MM.1S (cell line): ENCODE data around the gene ADCY5.

Experiments used
- DNase-seq: peaks from one replicate; pipeline ENCODE4 v3.0.0-alpha.2; 2015
- H2AFZ ChIP-seq: fragments of 300-600 bp; sonication (generic); 2 replicates; pipeline ENCODE4 v1.6.0; 2016; ENCODE audit warnings: antibody characterized with exemption, low read length
- H3F3A ChIP-seq: fragments of 300-600 bp; sonication (generic); 2 replicates; pipeline ENCODE4 v1.6.1; 2016; ENCODE audit warnings: mild to moderate bottlenecking, antibody characterized with exemption, low read length, moderate library complexity, mixed read lengths; ENCODE audit not compliant: insufficient read depth
- H3K27ac ChIP-seq: fragments of 300-600 bp; sonication (generic); 2 replicates; pipeline ENCODE4 v1.5.1; 2016; ENCODE audit warnings: mild to moderate bottlenecking, low read length
- H3K27me3 ChIP-seq: fragments of 300-600 bp; sonication (generic); replicated peaks from 2 replicates; pipeline ENCODE4 v1.6.0; 2016; ENCODE audit warnings: low read length; ENCODE audit not compliant: insufficient read depth
- H3K36me3 ChIP-seq: fragments of 300-600 bp; sonication (generic); replicated peaks from 2 replicates; pipeline ENCODE4 v1.6.1; 2016; ENCODE audit warnings: mild to moderate bottlenecking, low read length, mixed read lengths; ENCODE audit not compliant: insufficient read depth
- H3K4me1 ChIP-seq: fragments of 300-600 bp; sonication (generic); 2 replicates; pipeline ENCODE4 v1.6.1; 2016; ENCODE audit warnings: low read length, mixed read lengths
- H3K4me2 ChIP-seq: fragments of 300-600 bp; sonication (generic); 2 replicates; pipeline ENCODE4 v1.6.0; 2016; ENCODE audit warnings: low read depth, low read length
- H3K4me3 ChIP-seq: fragments of 300-600 bp; sonication (generic); 2 replicates; pipeline ENCODE4 v1.5.1; 2016; ENCODE audit warnings: low read length, mixed read lengths
- H3K79me2 ChIP-seq: fragments of 300-600 bp; sonication (generic); 2 replicates; pipeline ENCODE4 v1.6.1; 2016; ENCODE audit warnings: mixed run types, low read length, mixed read lengths
- H3K9ac ChIP-seq: fragments of 300-600 bp; sonication (generic); 2 replicates; pipeline ENCODE4 v1.6.1; 2016; ENCODE audit warnings: low read length, mixed read lengths
- H3K9me2 ChIP-seq: fragments of 300-600 bp; sonication (generic); replicated peaks from 2 replicates; pipeline ENCODE4 v1.6.1; 2016; ENCODE audit warnings: mild to moderate bottlenecking, low read length, mixed read lengths; ENCODE audit not compliant: insufficient read depth
- H3K9me3 ChIP-seq: fragments of 300-600 bp; sonication (generic); replicated peaks from 2 replicates; pipeline ENCODE4 v1.6.1; 2016; ENCODE audit warnings: mild to moderate bottlenecking, low read length, mixed read lengths; ENCODE audit not compliant: insufficient read depth
- H4K20me1 ChIP-seq: fragments of 300-600 bp; sonication (generic); 2 replicates; pipeline ENCODE4 v1.6.1; 2016; ENCODE audit warnings: mild to moderate bottlenecking, low read length, moderate library complexity, mixed read lengths; ENCODE audit not compliant: insufficient read depth
- CTCF ChIP-seq: fragments of 300-600 bp; sonication (generic); IDR thresholded peaks from 2 replicates; pipeline ENCODE4 v1.5.1; 2016; ENCODE audit warnings: antibody characterized with exemption, low read length, mixed read lengths
- EZH2 ChIP-seq: fragments of 300-600 bp; sonication (generic); optimal IDR thresholded peaks from 2 replicates; pipeline ENCODE3; 2017; ENCODE audit warnings: low read depth, mild to moderate bottlenecking, antibody characterized with exemption, low read length, mixed read lengths
- EZH2phosphoT487 ChIP-seq: fragments of 300-600 bp; sonication (generic); IDR thresholded peaks from 2 replicates; pipeline ENCODE4 v1.6.1; 2018; ENCODE audit warnings: antibody characterized with exemption, low read length

The ADCY5 gene

GRCh38 chr3:123307064-123307463 lies 141.8 kb downstream of the ADCY5 start:
- H3K36me3 ChIP-seq = no peaks in the 10 kb centered on the region
- H3K4me1 ChIP-seq = peaks cover 8% of the 10 kb centered on the region; the same call in 1 of the 2 replicates
- no peak overlapping the region for H2AFZ ChIP-seq
- DNase-seq = no peak
- H3K79me2 ChIP-seq = no peaks in the 10 kb centered on the region
- no peak overlapping the region for H3K27ac ChIP-seq
- TF ChIP-seq EZH2 = no peak
- TF ChIP-seq CTCF = no peak
- TF ChIP-seq EZH2phosphoT487 = no peak
- H3K9me2 ChIP-seq = no peaks in the 10 kb centered on the region
- H3K27me3 ChIP-seq = no peaks in the 10 kb centered on the region
- H3K4me2 ChIP-seq = no peak overlapping the region
- no peak overlapping the region for H3K4me3 ChIP-seq
- no peaks in the 10 kb centered on the region for H4K20me1 ChIP-seq
- H3K9me3 ChIP-seq = no peaks in the 10 kb centered on the region
- H3F3A ChIP-seq = no peaks in the 10 kb centered on the region
- H3K9ac ChIP-seq = no peak overlapping the region

DNA sequence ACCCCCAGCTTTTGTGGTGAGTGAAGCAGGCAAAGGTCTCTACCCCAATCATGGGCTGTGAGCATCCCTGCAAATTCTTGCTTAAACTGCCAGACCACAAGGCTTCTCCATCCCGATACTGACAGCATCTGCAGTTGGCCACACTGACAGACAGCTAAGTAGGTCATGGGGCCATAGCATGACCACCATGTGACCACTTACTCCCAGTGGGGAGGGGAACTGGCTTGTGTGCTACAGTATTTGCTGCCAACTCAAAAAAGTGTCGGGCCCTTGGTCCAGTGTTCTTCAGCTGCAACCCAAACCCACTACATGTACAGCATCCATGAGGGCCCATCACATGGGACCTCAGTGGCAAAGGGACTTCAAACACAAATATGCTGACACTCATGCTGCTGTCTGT lies 143.7 kb downstream of the ADCY5 start:
- Histone ChIP-seq H4K20me1 (no peaks in the 10 kb centered on the region), H2AFZ (no peak overlapping the region), H3K79me2 (no peaks in the 10 kb centered on the region), H3K4me1 (no peaks in the 10 kb centered on the region), H3K9me3 (no peaks in the 10 kb centered on the region), H3K27ac (no peak overlapping the region), H3K4me2 (no peak overlapping the region), H3K9ac (no peak overlapping the region), H3K4me3 (no peak overlapping the region), H3F3A (no peaks in the 10 kb centered on the region), H3K27me3 (no peaks in the 10 kb centered on the region), H3K36me3 (no peaks in the 10 kb centered on the region), H3K9me2 (no peaks in the 10 kb centered on the region)
- TF ChIP-seq EZH2 = no peak
- no peak for TF ChIP-seq EZH2phosphoT487
- no peak for TF ChIP-seq CTCF
- DNase-seq = no peak

DNA sequence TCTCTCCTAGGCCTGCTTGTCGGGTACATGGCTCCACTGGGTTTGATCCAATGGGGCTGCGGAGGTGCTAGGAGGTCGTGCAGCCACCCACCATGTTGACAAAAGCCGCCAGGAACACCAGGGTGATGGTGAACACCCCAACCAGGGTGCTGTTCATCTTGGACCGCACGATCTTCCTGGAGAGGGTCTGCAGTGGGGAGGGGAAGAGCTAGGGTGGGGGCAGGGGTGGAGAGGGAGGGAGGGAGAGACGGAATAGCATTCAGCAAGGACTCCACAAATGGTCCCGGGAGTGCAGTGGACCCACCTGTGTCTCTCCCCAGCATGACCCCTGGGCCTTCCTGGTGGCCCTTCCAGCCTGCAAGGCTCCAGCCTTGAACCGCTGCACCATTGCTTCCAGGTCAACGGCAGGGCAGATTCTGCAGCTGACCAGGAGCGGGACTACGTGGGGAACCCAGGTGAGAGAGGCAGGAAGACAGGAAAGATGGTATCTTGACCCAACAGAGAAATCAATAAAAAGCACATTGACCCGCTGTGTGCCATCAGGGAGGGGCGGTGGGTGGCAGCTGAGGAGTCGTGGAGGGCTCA lies 144.8 kb downstream of the ADCY5 start:
- H3K27ac ChIP-seq = no peak overlapping the region
- H3F3A ChIP-seq = no peaks in the 10 kb centered on the region
- H3K4me1 ChIP-seq = no peaks in the 10 kb centered on the region
- no peaks in the 10 kb centered on the region for H3K9me3 ChIP-seq
- no peaks in the 10 kb centered on the region for H3K9me2 ChIP-seq
- H3K9ac ChIP-seq = no peak overlapping the region
- H3K4me2 ChIP-seq = no peak overlapping the region
- H2AFZ ChIP-seq = no peak overlapping the region
- H4K20me1 ChIP-seq = no peaks in the 10 kb centered on the region
- no peak for TF ChIP-seq EZH2
- TF ChIP-seq EZH2phosphoT487 = no peak
- no peak for TF ChIP-seq CTCF
- H3K4me3 ChIP-seq = no peak overlapping the region
- no peaks in the 10 kb centered on the region for H3K27me3 ChIP-seq
- no peak for DNase-seq
- H3K79me2 ChIP-seq = no peaks in the 10 kb centered on the region
- H3K36me3 ChIP-seq = no peaks in the 10 kb centered on the region
